CD14-positive monocyte (primary cell): ENCODE data around the gene AGXT. TPM values are rescaled to one million over a fixed set of nuclear protein-coding genes. Genes with fewer than 3 reads are reported as not detected.

ENCODE experiments used
- DNase-seq, 3 donors: peaks; one replicate each; pipeline ENCODE4 v3.0.0-alpha.2; 2011 to 2022
- H2AFZ ChIP-seq: 2 replicates; pipeline ENCODE4 v1.6.0; 2012; ENCODE audit warnings: mild to moderate bottlenecking, low read depth, low read length, inconsistent platforms; ENCODE audit not compliant: insufficient read depth, poor library complexity, severe bottlenecking
- H3K27ac ChIP-seq, 2 donors: 1 replicate in 1 of 2; 2 replicates in 1 of 2; pipeline ENCODE4 v1.5.1; 2012 to 2013; ENCODE audit warnings: low read length in 2 of 2, control low read depth in 1 of 2, inconsistent platforms in 1 of 2, low read depth in 1 of 2, mild to moderate bottlenecking in 1 of 2
- H3K27me3 ChIP-seq, 2 donors: one replicate each; pipeline versions ENCODE4 v1.6.0 to v1.6.1; 2011 to 2013; ENCODE audit warnings: low read length in 2 of 2; ENCODE audit not compliant: control insufficient read depth in 2 of 2, insufficient read depth in 2 of 2
- H3K36me3 ChIP-seq, 2 donors: replicated peaks in 1 of 2; 1 replicate in 1 of 2; 2 replicates in 1 of 2; pipeline versions ENCODE4 v1.5.1 to v1.6.1; 2012 to 2013; ENCODE audit warnings: low read length in 2 of 2, control low read depth in 1 of 2, inconsistent platforms in 1 of 2, mild to moderate bottlenecking in 1 of 2; ENCODE audit not compliant: insufficient read depth in 2 of 2, control insufficient read depth in 1 of 2
- H3K4me1 ChIP-seq, 2 donors: 1 replicate in 1 of 2; 2 replicates in 1 of 2; pipeline versions ENCODE4 v1.5.1 to v1.6.1; 2012 to 2013; ENCODE audit warnings: low read length in 2 of 2, control low read depth in 1 of 2, inconsistent platforms in 1 of 2, mild to moderate bottlenecking in 1 of 2, moderate library complexity in 1 of 2; ENCODE audit not compliant: insufficient read depth in 2 of 2, control insufficient read depth in 1 of 2
- H3K4me2 ChIP-seq: replicated peaks from 2 replicates; pipeline ENCODE3; 2012; ENCODE audit warnings: low read length, moderate library complexity, mild to moderate bottlenecking; ENCODE audit not compliant: poor library complexity, severe bottlenecking; ENCODE audit errors: extremely low read depth
- H3K4me3 ChIP-seq, 3 experiments: fragments of 200-600 bp in 1 of 3; sonication (generic) in 1 of 3; replicated peaks in 1 of 3; 1 replicate in 2 of 3; 2 replicates in 1 of 3; pipeline ENCODE4 v1.5.1; 2011 to 2013; ENCODE audit warnings: low read length in 3 of 3, mild to moderate bottlenecking in 3 of 3, control low read depth in 2 of 3, low read depth in 2 of 3, inconsistent platforms in 1 of 3, moderate library complexity in 1 of 3
- H3K79me2 ChIP-seq: 2 replicates; pipeline ENCODE4 v1.6.0; 2012; ENCODE audit warnings: mild to moderate bottlenecking, control low read depth, inconsistent platforms, low read length, moderate library complexity; ENCODE audit not compliant: insufficient read depth
- H3K9ac ChIP-seq: 2 replicates; pipeline ENCODE4 v1.6.0; 2017; ENCODE audit warnings: low read length, mild to moderate bottlenecking; ENCODE audit not compliant: insufficient read depth, poor library complexity, severe bottlenecking
- H3K9me3 ChIP-seq, 2 donors: replicated peaks in 1 of 2; 1 replicate in 1 of 2; 2 replicates in 1 of 2; pipeline versions ENCODE4 v1.5.1 to v1.6.1; 2012 to 2013; ENCODE audit warnings: low read length in 2 of 2, control low read depth in 1 of 2; ENCODE audit not compliant: control insufficient read depth in 1 of 2, insufficient read depth in 1 of 2
- H4K20me1 ChIP-seq: 2 replicates; pipeline ENCODE4 v1.6.0; 2012; ENCODE audit warnings: mild to moderate bottlenecking, low read length, control low read depth, moderate library complexity; ENCODE audit not compliant: insufficient read depth
- H3K27ac Mint-ChIP-seq, 7 donors: one replicate each; pipeline ENCODE4 v1.8.0; 2020; ENCODE audit warnings: mild to moderate bottlenecking in 7 of 7, mixed read lengths in 7 of 7, moderate library complexity in 6 of 7, inconsistent platforms in 2 of 7
- H3K27me3 Mint-ChIP-seq, 3 donors: one replicate each; pipeline ENCODE4 v1.8.0; 2021 to 2022; ENCODE audit warnings: low read depth in 3 of 3, mild to moderate bottlenecking in 3 of 3, mixed read lengths in 3 of 3, moderate library complexity in 3 of 3, inconsistent platforms in 1 of 3
- H3K36me3 Mint-ChIP-seq, 2 donors: one replicate each; pipeline ENCODE4 v1.8.0; 2020; ENCODE audit warnings: mixed read lengths in 2 of 2, inconsistent platforms in 1 of 2, mild to moderate bottlenecking in 1 of 2
- H3K4me1 Mint-ChIP-seq: one replicate; pipeline ENCODE4 v1.8.0; 2020; ENCODE audit warnings: mild to moderate bottlenecking, mixed read lengths
- H3K4me3 Mint-ChIP-seq, 2 donors: one replicate each; pipeline ENCODE4 v1.8.0; 2020; ENCODE audit warnings: mild to moderate bottlenecking in 2 of 2, mixed read lengths in 2 of 2, moderate library complexity in 1 of 2
- H3K9me3 Mint-ChIP-seq, 7 donors: one replicate each; pipeline ENCODE4 v1.8.0; 2020 to 2022; ENCODE audit warnings: mixed read lengths in 7 of 7, mild to moderate bottlenecking in 6 of 7, moderate library complexity in 6 of 7, inconsistent platforms in 2 of 7
- CTCF ChIP-seq: fragments of 200-600 bp; IDR thresholded peaks from one replicate; pipeline ENCODE4 v1.8.0; 2022; ENCODE audit warnings: antibody characterized with exemption, mild to moderate bottlenecking
- WGBS: methylation state at CpG from one replicate; pipeline ENCODE4 v1.1.5; 2013; ENCODE audit warnings: missing lambda C conversion rate; ENCODE audit not compliant: insufficient coverage; 5-methylcytosine and 5-hydroxymethylcytosine counted together
- intact Hi-C, 2 donors: fragments of 100-400 bp; cut with micrococcal nuclease; formaldehyde crosslinking; loops; one replicate each; pipeline versions ENCODE4 v1.15.0 to v1.15.1; 2023
- polyA plus RNA-seq, 3 donors: library from polyadenylated mRNA; depleted of rRNA in 1 of 3; unstranded in 2 of 3; stranded (reverse) in 1 of 3; fragments of 300-500 nt in 2 of 3; fragments of >200 nt in 1 of 3; fragmentation: Illumina TruSeq in 2 of 3; gene quantifications; 1 replicate in 2 of 3; 2 replicates in 1 of 3; pipeline ENCODE4 v1.2.3, GENCODE V29; 2012 to 2021

The AGXT gene
- polyA plus RNA-seq, 3 donors = not detected

GRCh38 chr2:240891492-240892340 is 23.1 kb downstream of the AGXT start:
- no peak overlapping the region for H3K4me3 Mint-ChIP-seq
- intact Hi-C loops = no loop called here
- no peaks in the 10 kb centered on the region for H3K4me1 Mint-ChIP-seq
- TF ChIP-seq CTCF = no peak
- peaks cover 0 to 3% (median 0%) of the 10 kb centered on the region in 7 donors for H3K9me3 Mint-ChIP-seq
- Histone ChIP-seq H3K9ac (no peak overlapping the region), H3K27ac (no peak overlapping the region), H3K27me3 (no peaks in the 10 kb centered on the region), H3K79me2 (no peaks in the 10 kb centered on the region), H3K4me3 (no peak overlapping the region), H2AFZ (no peak overlapping the region), H3K9me3 (no peaks in the 10 kb centered on the region), H3K36me3 (no peaks in the 10 kb centered on the region), H4K20me1 (no peaks in the 10 kb centered on the region), H3K4me2 (no peak overlapping the region), H3K4me1 (no peaks in the 10 kb centered on the region)
- no peaks in the 10 kb centered on the region for H3K36me3 Mint-ChIP-seq
- peaks cover 2 to 5% (median 2%) of the 10 kb centered on the region in 3 donors for H3K27me3 Mint-ChIP-seq
- H3K27ac Mint-ChIP-seq = no peak overlapping the region
- no peak for DNase-seq
- 87% methylated on average over 17 of the region's 20 CpGs for WGBS

GRCh38 chr2:240892356-240892755 is 23.7 kb downstream of the AGXT start:
- no peaks in the 10 kb centered on the region for H3K4me1 Mint-ChIP-seq
- H3K9me3 ChIP-seq = no peaks in the 10 kb centered on the region
- H3K36me3 Mint-ChIP-seq = no peaks in the 10 kb centered on the region

More at GRCh38 chr2:240892356-240892755, 23.7 kb downstream of the AGXT start:
- no peak for DNase-seq
- H3K27ac Mint-ChIP-seq = no peak overlapping the region
- no peaks in the 10 kb centered on the region for H4K20me1 ChIP-seq
- no peaks in the 10 kb centered on the region for H3K27me3 ChIP-seq
- no peaks in the 10 kb centered on the region for H3K79me2 ChIP-seq
- no peak overlapping the region for H3K27ac ChIP-seq
- H3K4me3 Mint-ChIP-seq = no peak overlapping the region
- H3K4me2 ChIP-seq = no peak overlapping the region
- H3K36me3 ChIP-seq = no peaks in the 10 kb centered on the region
- intact Hi-C loops = no loop called here
- no peak overlapping the region for H3K9ac ChIP-seq
- WGBS = 90% methylated on average over 9 of the region's 9 CpGs
- H3K4me3 ChIP-seq = no peak overlapping the region
- no peak for TF ChIP-seq CTCF
- H3K4me1 ChIP-seq = no peaks in the 10 kb centered on the region
- H3K9me3 Mint-ChIP-seq = peaks cover 0 to 1% (median 0%) of the 10 kb centered on the region in 7 donors
- no peak overlapping the region for H2AFZ ChIP-seq
- H3K27me3 Mint-ChIP-seq = peaks cover 2 to 5% (median 3%) of the 10 kb centered on the region in 3 donors
